WTC11 (cell line): ENCODE data around the gene FHAD1.

ENCODE experiments used
- ELF4 ChIP-seq: sonication (generic); formaldehyde crosslinking; IDR thresholded peaks from 2 replicates; pipeline ENCODE4 v1.8.1; 2022; ENCODE audit warnings: low read depth, mild to moderate bottlenecking, moderate library complexity, missing genetic modification reagents
- ESRRA ChIP-seq: sonication (generic); formaldehyde crosslinking; IDR thresholded peaks from 2 replicates; pipeline ENCODE4 v1.8.1; 2022; ENCODE audit warnings: mild to moderate bottlenecking, missing genetic modification reagents, borderline replicate concordance
- JUN ChIP-seq: sonication (generic); formaldehyde crosslinking; IDR thresholded peaks from 2 replicates; pipeline ENCODE4 v1.8.0; 2023; ENCODE audit warnings: mild to moderate bottlenecking, missing genetic modification reagents
- NFE2L1 ChIP-seq: sonication (generic); formaldehyde crosslinking; IDR thresholded peaks from 2 replicates; pipeline ENCODE4 v1.8.1; 2023; ENCODE audit warnings: missing genetic modification reagents
- SP1 ChIP-seq: sonication (generic); formaldehyde crosslinking; conservative IDR thresholded peaks from 2 replicates; pipeline ENCODE4 v1.8.1; 2022; ENCODE audit warnings: missing genetic modification reagents
- TP53 ChIP-seq: sonication (generic); formaldehyde crosslinking; IDR thresholded peaks from 2 replicates; pipeline ENCODE4 v1.8.1; 2023; ENCODE audit warnings: mild to moderate bottlenecking, missing genetic modification reagents
- ZNF263 ChIP-seq: sonication (generic); formaldehyde crosslinking; IDR thresholded peaks from 2 replicates; pipeline ENCODE4 v1.8.1; 2022; ENCODE audit warnings: low read depth, mild to moderate bottlenecking, moderate library complexity, missing genetic modification reagents
- ZNF396 ChIP-seq: fragments of 250-450 bp; sonication (Bioruptor Pico); IDR thresholded peaks from 2 replicates; pipeline ENCODE4 v1.8.0; 2021; ENCODE audit warnings: mild to moderate bottlenecking, moderate library complexity, borderline replicate concordance
- TF ChIP-seq, protein P1 (sequence below): sonication (generic); formaldehyde crosslinking; IDR thresholded peaks from 2 replicates; pipeline ENCODE4 v1.8.1; 2022; ENCODE audit warnings: low read depth, missing genetic modification reagents, borderline replicate concordance
- TF ChIP-seq, protein P2 (sequence below): fragments of 200-600 bp; IDR thresholded peaks from 2 replicates; pipeline ENCODE4 v1.8.0; 2022; ENCODE audit warnings: antibody characterized with exemption

DNA sequence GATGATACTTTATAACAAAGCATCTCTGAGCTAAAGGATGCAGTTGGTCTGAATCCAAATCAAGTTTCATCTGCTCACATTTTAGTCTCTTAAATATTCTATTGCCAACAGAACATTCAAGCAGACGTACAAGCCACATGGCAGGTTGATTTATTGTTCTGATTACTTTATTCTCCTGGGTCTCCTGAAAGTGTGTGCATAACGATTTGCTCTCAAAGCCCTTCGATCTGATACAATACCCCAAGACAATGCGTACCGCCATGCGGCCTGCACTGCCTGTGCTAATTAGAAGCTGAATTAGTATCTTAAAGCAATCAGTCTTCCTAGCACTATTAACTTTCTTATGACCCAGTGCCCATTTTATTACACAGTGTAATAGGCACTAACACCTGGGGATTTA is 56.9 kb downstream of the FHAD1 start:
- TF ChIP-seq, protein P1, sequence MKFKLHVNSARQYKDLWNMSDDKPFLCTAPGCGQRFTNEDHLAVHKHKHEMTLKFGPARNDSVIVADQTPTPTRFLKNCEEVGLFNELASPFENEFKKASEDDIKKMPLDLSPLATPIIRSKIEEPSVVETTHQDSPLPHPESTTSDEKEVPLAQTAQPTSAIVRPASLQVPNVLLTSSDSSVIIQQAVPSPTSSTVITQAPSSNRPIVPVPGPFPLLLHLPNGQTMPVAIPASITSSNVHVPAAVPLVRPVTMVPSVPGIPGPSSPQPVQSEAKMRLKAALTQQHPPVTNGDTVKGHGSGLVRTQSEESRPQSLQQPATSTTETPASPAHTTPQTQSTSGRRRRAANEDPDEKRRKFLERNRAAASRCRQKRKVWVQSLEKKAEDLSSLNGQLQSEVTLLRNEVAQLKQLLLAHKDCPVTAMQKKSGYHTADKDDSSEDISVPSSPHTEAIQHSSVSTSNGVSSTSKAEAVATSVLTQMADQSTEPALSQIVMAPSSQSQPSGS (CRISPR knock-in tag) = no peak
- TF ChIP-seq SP1 (CRISPR knock-in tag) (no peak), TP53 (CRISPR knock-in tag) (no peak), ELF4 (CRISPR knock-in tag) (no peak), JUN (no peak), NFE2L1 (CRISPR knock-in tag) (no peak), ZNF263 (no peak), ZNF396 (CRISPR knock-in tag) (no peak), ESRRA (CRISPR knock-in tag) (no peak)
- TF ChIP-seq, protein P2, sequence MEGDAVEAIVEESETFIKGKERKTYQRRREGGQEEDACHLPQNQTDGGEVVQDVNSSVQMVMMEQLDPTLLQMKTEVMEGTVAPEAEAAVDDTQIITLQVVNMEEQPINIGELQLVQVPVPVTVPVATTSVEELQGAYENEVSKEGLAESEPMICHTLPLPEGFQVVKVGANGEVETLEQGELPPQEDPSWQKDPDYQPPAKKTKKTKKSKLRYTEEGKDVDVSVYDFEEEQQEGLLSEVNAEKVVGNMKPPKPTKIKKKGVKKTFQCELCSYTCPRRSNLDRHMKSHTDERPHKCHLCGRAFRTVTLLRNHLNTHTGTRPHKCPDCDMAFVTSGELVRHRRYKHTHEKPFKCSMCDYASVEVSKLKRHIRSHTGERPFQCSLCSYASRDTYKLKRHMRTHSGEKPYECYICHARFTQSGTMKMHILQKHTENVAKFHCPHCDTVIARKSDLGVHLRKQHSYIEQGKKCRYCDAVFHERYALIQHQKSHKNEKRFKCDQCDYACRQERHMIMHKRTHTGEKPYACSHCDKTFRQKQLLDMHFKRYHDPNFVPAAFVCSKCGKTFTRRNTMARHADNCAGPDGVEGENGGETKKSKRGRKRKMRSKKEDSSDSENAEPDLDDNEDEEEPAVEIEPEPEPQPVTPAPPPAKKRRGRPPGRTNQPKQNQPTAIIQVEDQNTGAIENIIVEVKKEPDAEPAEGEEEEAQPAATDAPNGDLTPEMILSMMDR = no peak
